ENCODE measurements around the gene TBCE. TPM values are rescaled to one million over a fixed set of nuclear protein-coding genes. Genes with fewer than 3 reads are reported as not detected.

TBCE gene
- total RNA-seq: 10 to 100 TPM; 20.8 to 77.5 (median 26.5) TPM

DNA sequence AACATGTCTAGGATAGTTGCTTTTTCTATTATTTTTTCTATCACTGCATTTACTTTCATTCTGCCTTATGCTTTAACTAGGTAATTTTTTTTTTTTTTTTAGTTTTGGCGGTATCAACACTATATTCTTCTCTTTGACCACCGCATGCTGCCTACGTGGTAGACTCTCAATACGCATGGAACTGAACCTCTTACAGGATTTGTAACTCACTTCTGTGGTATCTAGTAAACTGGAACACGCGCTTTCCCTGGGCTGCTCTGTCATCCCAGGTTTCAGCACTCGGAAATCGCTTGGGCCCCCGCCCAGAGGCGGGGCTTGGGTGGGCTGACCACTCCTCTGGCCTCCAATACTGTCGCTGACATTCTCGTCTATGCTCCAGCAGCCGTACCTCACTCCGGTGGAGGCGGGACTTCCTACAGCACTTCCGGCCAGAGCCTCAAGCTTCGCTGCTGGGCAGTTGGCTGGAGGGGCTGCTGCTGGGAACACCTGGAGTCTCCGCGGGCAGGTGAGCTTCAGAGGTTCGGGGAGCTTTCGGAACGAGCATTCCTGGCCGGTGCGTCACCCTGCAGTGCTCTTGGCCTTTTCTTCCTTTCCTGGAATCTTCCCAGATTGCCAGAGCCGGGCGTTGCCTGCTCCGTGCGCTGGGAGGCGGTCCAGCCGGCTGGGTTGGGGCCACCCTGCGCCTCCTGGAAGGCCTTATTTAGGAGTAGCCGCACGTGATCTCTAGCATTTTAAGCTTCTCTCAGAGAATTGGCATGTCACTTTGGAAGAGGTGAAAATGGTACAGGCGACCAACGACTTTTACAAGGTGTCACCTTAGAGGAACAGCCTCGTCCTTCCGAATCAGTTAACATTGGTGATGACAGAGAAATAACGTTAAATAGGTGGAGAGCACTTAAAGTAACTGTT, at the start of gene TBCE:
Gene TBCE, plus strand, starts transcription at position 428 of the 909 bp plus-strand sequence. CDS start 12,623 bp downstream, outside the sequence.
- H3K4me3 ChIP-seq: peak within 1 kb of the TSS; percentile 65 to 86 (median 68)
- 1% methylated on average over 18 to 36 of the region's 38 CpGs for WGBS, 2 donors
- DNase-seq (peak; percentile 98 to 99), ATAC-seq (ENCODE audit: low FRiP score in 2 of 2) (peak; percentile 100)
- peaks cover 0 to 6% (median 6%) of the 10 kb centered on the region in 4 donors for H3K4me1 ChIP-seq
- H3K27ac ChIP-seq: peak within 1 kb of the TSS; percentile 78 to 88 (median 87)
- H3K36me3 ChIP-seq: no peaks in the 10 kb centered on the region
- TF ChIP-seq, protein P1, sequence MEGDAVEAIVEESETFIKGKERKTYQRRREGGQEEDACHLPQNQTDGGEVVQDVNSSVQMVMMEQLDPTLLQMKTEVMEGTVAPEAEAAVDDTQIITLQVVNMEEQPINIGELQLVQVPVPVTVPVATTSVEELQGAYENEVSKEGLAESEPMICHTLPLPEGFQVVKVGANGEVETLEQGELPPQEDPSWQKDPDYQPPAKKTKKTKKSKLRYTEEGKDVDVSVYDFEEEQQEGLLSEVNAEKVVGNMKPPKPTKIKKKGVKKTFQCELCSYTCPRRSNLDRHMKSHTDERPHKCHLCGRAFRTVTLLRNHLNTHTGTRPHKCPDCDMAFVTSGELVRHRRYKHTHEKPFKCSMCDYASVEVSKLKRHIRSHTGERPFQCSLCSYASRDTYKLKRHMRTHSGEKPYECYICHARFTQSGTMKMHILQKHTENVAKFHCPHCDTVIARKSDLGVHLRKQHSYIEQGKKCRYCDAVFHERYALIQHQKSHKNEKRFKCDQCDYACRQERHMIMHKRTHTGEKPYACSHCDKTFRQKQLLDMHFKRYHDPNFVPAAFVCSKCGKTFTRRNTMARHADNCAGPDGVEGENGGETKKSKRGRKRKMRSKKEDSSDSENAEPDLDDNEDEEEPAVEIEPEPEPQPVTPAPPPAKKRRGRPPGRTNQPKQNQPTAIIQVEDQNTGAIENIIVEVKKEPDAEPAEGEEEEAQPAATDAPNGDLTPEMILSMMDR (IDR thresholded peaks at IDR 0.05): peak in 3 of 6 experiments; percentile 12 to 49 (median 31)
- peak in 2 of 4 donors; percentile 34 to 51 for TF ChIP-seq EP300 (IDR thresholded peaks at IDR 0.05)
- TF ChIP-seq POLR2AphosphoS5 (IDR thresholded peaks at IDR 0.05): peak; percentile 81 to 82
- TF ChIP-seq POLR2A (IDR thresholded peaks at IDR 0.05): peak in 2 of 4 donors; percentile 72 to 89
- H3K9me3 ChIP-seq: no peaks in the 10 kb centered on the region
- H3K27me3 ChIP-seq: no peaks in the 10 kb centered on the region

DNA sequence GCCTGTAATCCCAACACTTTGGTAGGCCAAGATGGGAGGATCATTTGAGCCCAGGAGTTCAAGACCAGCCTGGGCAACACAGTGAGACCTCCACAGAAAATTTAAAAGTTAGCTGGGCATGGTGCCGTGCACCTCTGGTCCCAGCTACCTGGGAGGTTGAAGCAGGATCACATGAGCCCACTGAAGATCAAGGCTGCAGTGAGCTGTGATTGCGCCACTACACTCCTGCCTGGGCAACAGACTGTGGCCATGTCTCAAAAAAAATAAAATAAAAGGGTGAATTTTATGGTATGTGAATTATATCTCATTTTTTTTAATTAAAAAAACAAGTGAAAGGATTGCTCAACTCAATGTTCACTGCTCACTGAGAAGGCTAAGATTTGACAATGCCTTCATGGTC, 48.0 kb upstream of the TBCE start:
- ATAC-seq (ENCODE audit: low FRiP score in 2 of 2) (no peak), DNase-seq (no peak)
- H3K27me3 ChIP-seq: no peaks in the 10 kb centered on the region
- TF ChIP-seq POLR2AphosphoS5 (IDR thresholded peaks at IDR 0.05) (no peak), EP300 (IDR thresholded peaks at IDR 0.05) (no peak), POLR2A (IDR thresholded peaks at IDR 0.05) (no peak)
- TF ChIP-seq, protein P1 (IDR thresholded peaks at IDR 0.05): no peak
- H3K27ac ChIP-seq: no peak overlapping the region
- H3K36me3 ChIP-seq: peaks cover 0 to 17% (median 4%) of the 10 kb centered on the region in 4 donors
- WGBS, 2 donors: 91 to 96% methylated on average over 2 of the region's 2 CpGs
- no peak overlapping the region for H3K4me3 ChIP-seq
- no peaks in the 10 kb centered on the region for H3K9me3 ChIP-seq
- H3K4me1 ChIP-seq: peaks cover 3 to 66% (median 22%) of the 10 kb centered on the region in 4 donors

GRCh38 chr1:235320521-235321179, 46.6 kb upstream of the TBCE start:
- no peak for DNase-seq
- Histone ChIP-seq H3K9me3 (no peaks in the 10 kb centered on the region), H3K4me1 (peaks cover 15 to 66% (median 34%) of the 10 kb centered on the region in 4 donors), H3K27me3 (no peaks in the 10 kb centered on the region), H3K4me3 (no peak overlapping the region), H3K27ac (peak overlapping the region in 1 of 4 donors; percentile 8), H3K36me3 (peaks cover 0 to 17% (median 4%) of the 10 kb centered on the region in 4 donors)
- no peak for TF ChIP-seq POLR2A (IDR thresholded peaks at IDR 0.05)
- no peak for TF ChIP-seq EP300 (IDR thresholded peaks at IDR 0.05)
- no peak for TF ChIP-seq POLR2AphosphoS5 (IDR thresholded peaks at IDR 0.05)
- TF ChIP-seq, protein P1 (IDR thresholded peaks at IDR 0.05): no peak
- 57 to 65% methylated on average over 6 of the region's 6 CpGs for WGBS, 2 donors
- ATAC-seq (ENCODE audit: low FRiP score in 2 of 2): no peak

GRCh38 chr1:235324296-235324695, 42.9 kb upstream of the TBCE start:
- H3K27ac ChIP-seq: no peak overlapping the region
- 95% methylated on average over 5 of the region's 5 CpGs for WGBS, 2 donors
- peaks cover 0 to 5% (median 0%) of the 10 kb centered on the region in 4 donors for H3K36me3 ChIP-seq
- no peaks in the 10 kb centered on the region for H3K27me3 ChIP-seq
- no peak for DNase-seq
- TF ChIP-seq POLR2AphosphoS5 (IDR thresholded peaks at IDR 0.05) (no peak), EP300 (IDR thresholded peaks at IDR 0.05) (no peak), POLR2A (IDR thresholded peaks at IDR 0.05) (no peak)
- TF ChIP-seq, protein P1 (IDR thresholded peaks at IDR 0.05): no peak
- no peak for ATAC-seq (ENCODE audit: low FRiP score in 2 of 2)
- no peaks in the 10 kb centered on the region for H3K9me3 ChIP-seq
- no peak overlapping the region for H3K4me3 ChIP-seq
- H3K4me1 ChIP-seq: peaks cover 22 to 58% (median 32%) of the 10 kb centered on the region in 4 donors

Data from upper lobe of left lung (tissue), 6 donors.